GM23338 (cell line): ENCODE measurements around the gene RASSF1. TPM values are rescaled to one million over a fixed set of nuclear protein-coding genes. Genes with fewer than 3 reads are reported as not detected.

Experiments
- ATAC-seq: fragments of 200-7000 bp; cut with Tn5 transposase; 3 replicates; pipeline ENCODE4 v1.9.1; 2020
- DNase-seq: peaks from one replicate; pipeline ENCODE4 v3.0.0-alpha.2; 2015; ENCODE audit warnings: low spot score
- H2AFZ ChIP-seq: fragments of 200-600 bp; sonication (generic); 2 replicates; pipeline ENCODE4 v1.8.0; 2016; ENCODE audit warnings: antibody characterized with exemption, mild to moderate bottlenecking, moderate library complexity
- H3F3A ChIP-seq: fragments of 200-600 bp; sonication (generic); replicated peaks from 2 replicates; pipeline ENCODE4 v1.8.0; 2017; ENCODE audit warnings: antibody characterized with exemption, mixed run types, low read depth
- H3K27ac ChIP-seq: fragments of 200-600 bp; sonication (generic); 2 replicates; pipeline ENCODE4 v1.6.1; 2016; ENCODE audit warnings: low read depth
- H3K27me3 ChIP-seq: fragments of 200-600 bp; sonication (generic); 2 replicates; pipeline ENCODE4 v1.8.0; 2016; ENCODE audit warnings: mild to moderate bottlenecking, mixed run types, moderate library complexity; ENCODE audit not compliant: insufficient read depth
- H3K36me3 ChIP-seq: fragments of 200-600 bp; sonication (generic); 2 replicates; pipeline ENCODE4 v1.8.0; 2016; ENCODE audit warnings: mild to moderate bottlenecking; ENCODE audit not compliant: insufficient read depth
- H3K4me1 ChIP-seq: fragments of 200-600 bp; sonication (generic); 2 replicates; pipeline ENCODE4 v1.8.0; 2016; ENCODE audit warnings: mild to moderate bottlenecking, moderate library complexity; ENCODE audit not compliant: insufficient read depth
- H3K4me2 ChIP-seq: fragments of 200-600 bp; sonication (generic); 2 replicates; pipeline ENCODE4 v1.7.1; 2017; ENCODE audit warnings: mixed run types
- H3K4me3 ChIP-seq: fragments of 200-600 bp; sonication (generic); 2 replicates; pipeline ENCODE4 v1.6.1; 2016; ENCODE audit warnings: mixed run types
- H3K79me2 ChIP-seq: fragments of 200-600 bp; sonication (generic); replicated peaks from 2 replicates; pipeline ENCODE4 v1.8.0; 2017; ENCODE audit warnings: mild to moderate bottlenecking; ENCODE audit not compliant: insufficient read depth
- H3K9me2 ChIP-seq: fragments of 200-600 bp; sonication (generic); 2 replicates; pipeline ENCODE4 v1.8.0; 2017; ENCODE audit not compliant: insufficient read depth
- H4K20me1 ChIP-seq: fragments of 200-600 bp; sonication (generic); replicated peaks from 2 replicates; pipeline ENCODE4 v1.8.0; 2017; ENCODE audit warnings: mild to moderate bottlenecking; ENCODE audit not compliant: insufficient read depth
- H3K27ac Mint-ChIP-seq: 2 replicates; pipeline ENCODE4 v1.8.0; 2020; ENCODE audit warnings: inconsistent platforms, mild to moderate bottlenecking, moderate library complexity, mixed read lengths
- H3K27me3 Mint-ChIP-seq: 3 replicates; pipeline ENCODE4 v1.8.0; 2022; ENCODE audit warnings: low read depth, mild to moderate bottlenecking, moderate library complexity, mixed read lengths, inconsistent platforms; ENCODE audit not compliant: insufficient read depth, poor library complexity
- H3K36me3 Mint-ChIP-seq: 3 replicates; pipeline ENCODE4 v1.8.0; 2021; ENCODE audit warnings: low read depth, mild to moderate bottlenecking, inconsistent platforms, moderate library complexity, mixed read lengths
- H3K4me1 Mint-ChIP-seq: 3 replicates; pipeline ENCODE4 v1.8.0; 2020; ENCODE audit warnings: mild to moderate bottlenecking, inconsistent platforms, mixed read lengths
- H3K4me3 Mint-ChIP-seq: 3 replicates; pipeline ENCODE4 v1.8.0; 2021; ENCODE audit warnings: moderate library complexity, mild to moderate bottlenecking, inconsistent platforms, mixed read lengths
- H3K9me3 Mint-ChIP-seq: 3 replicates; pipeline ENCODE4 v1.8.0; 2020; ENCODE audit warnings: moderate library complexity, mild to moderate bottlenecking, inconsistent platforms, mixed read lengths
- CREB1 ChIP-seq: fragments of 250-450 bp; sonication (Bioruptor Pico); IDR thresholded peaks from 2 replicates; pipeline ENCODE4 v1.5.0; 2020; ENCODE audit warnings: low read depth, mild to moderate bottlenecking, moderate library complexity
- CTCF ChIP-seq, 2 experiments: fragments of 200-600 bp in 1 of 2; sonication (generic) in 1 of 2; conservative IDR thresholded peaks; 2 replicates each; pipeline versions ENCODE4 v1.5.1 to v1.6.1; 2016 to 2017; ENCODE audit warnings: antibody characterized with exemption in 2 of 2, low read depth in 2 of 2, mild to moderate bottlenecking in 2 of 2, moderate library complexity in 1 of 2
- ETS1 ChIP-seq: IDR thresholded peaks from 2 replicates; pipeline ENCODE4 v1.6.1; 2016; ENCODE audit warnings: antibody characterized with exemption
- EZH2 ChIP-seq: fragments of 200-600 bp; sonication (generic); IDR thresholded peaks from one replicate; pipeline ENCODE4 v1.8.0; 2017; ENCODE audit warnings: antibody characterized with exemption, mild to moderate bottlenecking, low read depth; ENCODE audit not compliant: unreplicated experiment
- EZH2phosphoT487 ChIP-seq: fragments of 200-600 bp; sonication (generic); IDR thresholded peaks from one replicate; pipeline ENCODE4 v1.8.1; 2018; ENCODE audit warnings: antibody characterized with exemption; ENCODE audit not compliant: unreplicated experiment
- NANOG ChIP-seq: IDR thresholded peaks from 2 replicates; pipeline ENCODE4 v1.6.1; 2016; ENCODE audit warnings: antibody characterized with exemption, borderline replicate concordance
- POLR2AphosphoS5 ChIP-seq: IDR thresholded peaks from 2 replicates; pipeline ENCODE4 v1.6.1; 2016; ENCODE audit warnings: antibody characterized with exemption, low read depth
- STAT1 ChIP-seq: IDR thresholded peaks from one replicate; pipeline ENCODE4 v1.6.1; 2016; ENCODE audit warnings: antibody characterized with exemption; ENCODE audit not compliant: unreplicated experiment
- ZNF331 ChIP-seq: fragments of 250-450 bp; sonication (Bioruptor Pico); IDR thresholded peaks from 2 replicates; pipeline ENCODE4 v1.5.0; 2020; ENCODE audit warnings: low read depth, mild to moderate bottlenecking, moderate library complexity
- ZNF462 ChIP-seq: fragments of 250-450 bp; sonication (Bioruptor Pico); IDR thresholded peaks from 2 replicates; pipeline ENCODE4 v1.5.0; 2020; ENCODE audit warnings: mild to moderate bottlenecking, moderate library complexity
- polyA plus RNA-seq: library from polyadenylated mRNA; unstranded; fragments of >200 nt; fragmentation: Nextera tagmentation; extraction: Ambion mirVana; gene quantifications from 2 replicates; pipeline ENCODE4 v1.2.1, GENCODE V29; 2016
- total RNA-seq: library from RNA; depleted of rRNA; stranded (reverse); fragments of >200 nt; shearing (Covaris generic); gene quantifications from 2 replicates; pipeline ENCODE4 v1.2.3, GENCODE V29; 2014

RASSF1 gene
- total and polyA plus RNA-seq, 2 experiments from 2014 or later, result 9.6 to 15.7 TPM

GRCh38 chr3:50299638-50299928 is 41.1 kb downstream of the RASSF1 start:
- H3K4me3 ChIP-seq, result peak overlapping the region; percentile 49
- no peaks in the 10 kb centered on the region for H3K36me3 ChIP-seq
- Mint-ChIP-seq H3K4me1 (peaks cover 22% of the 10 kb centered on the region), H3K9me3 (peaks cover 1% of the 10 kb centered on the region; the same call in 1 of the 3 replicates), H3K27ac (peak overlapping the region; percentile 48; the same call in 1 of the 2 replicates), H3K36me3 (0 out of 3 replicates have a peak, but pooled peaks cover under 1% of the 10 kb centered on the region), H3K27me3 (peaks cover 23% of the 10 kb centered on the region), H3K4me3 (peak overlapping the region; percentile 98)
- H3K27me3 ChIP-seq, result no peaks in the 10 kb centered on the region
- peaks cover 25% of the 10 kb centered on the region for H3K4me1 ChIP-seq
- no peaks in the 10 kb centered on the region for H3K9me2 ChIP-seq
- H3F3A ChIP-seq, result peaks cover 17% of the 10 kb centered on the region
- H4K20me1 ChIP-seq, result no peaks in the 10 kb centered on the region
- H3K79me2 ChIP-seq, result no peaks in the 10 kb centered on the region
- peak overlapping the region; percentile 77 for H3K4me2 ChIP-seq
- no peak for TF ChIP-seq CREB1 (CRISPR knock-in tag)
- DNase-seq (no peak), ATAC-seq (no peak; the same call in 2 of the 3 replicates)
- H3K27ac ChIP-seq, result peak overlapping the region; percentile 56; the same call in 1 of the 2 replicates
- H2AFZ ChIP-seq, result peak overlapping the region; percentile 44; the same call in 1 of the 2 replicates

- Histone ChIP-seq H3K4me1 (peaks cover 25% of the 10 kb centered on the region), H3K27ac (peak within 1 kb of the TSS; percentile 79; the same call in 1 of the 2 replicates), H3K79me2 (no peaks in the 10 kb centered on the region), H4K20me1 (no peaks in the 10 kb centered on the region), H2AFZ (peak within 1 kb of the TSS; percentile 100), H3K27me3 (no peaks in the 10 kb centered on the region), H3K36me3 (no peaks in the 10 kb centered on the region), H3K4me3 (peak within 1 kb of the TSS; percentile 97), H3K9me2 (no peaks in the 10 kb centered on the region), H3F3A (peaks cover 17% of the 10 kb centered on the region), H3K4me2 (peak within 1 kb of the TSS; percentile 97)
- H3K27me3 Mint-ChIP-seq, result peaks cover 22% of the 10 kb centered on the region
- no peaks in the 10 kb centered on the region; the same call in 2 of the 3 replicates for H3K9me3 Mint-ChIP-seq
- ATAC-seq (peak; percentile 69), DNase-seq (peak; percentile 99)
- H3K36me3 Mint-ChIP-seq, result no peaks in the 10 kb centered on the region
- H3K4me1 Mint-ChIP-seq, result peaks cover 22% of the 10 kb centered on the region
- H3K27ac Mint-ChIP-seq, result peak within 1 kb of the TSS; percentile 98
- peak within 1 kb of the TSS; percentile 98 for H3K4me3 Mint-ChIP-seq
- TF ChIP-seq STAT1 (no peak), EZH2phosphoT487 (no peak), NANOG (no peak), ZNF462 (no peak), ETS1 (no peak), CTCF (conservative IDR thresholded peaks at IDR 0.05; ENCODE audit: low read depth in 2 of 2) (peak in 1 of 2 experiments; percentile 22; a peak in 1 of 4 replicates), EZH2 (no peak), POLR2AphosphoS5 (peak; percentile 88), ZNF331 (CRISPR knock-in tag) (no peak)
Observed at GRCh38 chr3:50298836-50299637, 41.6 kb downstream of the RASSF1 start, which contains the start of the genes HYAL3 and NAA80. TSS of gene HYAL3 (minus strand) at chr3:50299405. CDS start at chr3:50295602, 3,803 bp downstream. TSS of gene NAA80 (minus strand) at chr3:50299405. CDS start at chr3:50297463, 1,942 bp downstream.
